ENCODE measurements around the gene NPHP4.

The NPHP4 gene

DNA sequence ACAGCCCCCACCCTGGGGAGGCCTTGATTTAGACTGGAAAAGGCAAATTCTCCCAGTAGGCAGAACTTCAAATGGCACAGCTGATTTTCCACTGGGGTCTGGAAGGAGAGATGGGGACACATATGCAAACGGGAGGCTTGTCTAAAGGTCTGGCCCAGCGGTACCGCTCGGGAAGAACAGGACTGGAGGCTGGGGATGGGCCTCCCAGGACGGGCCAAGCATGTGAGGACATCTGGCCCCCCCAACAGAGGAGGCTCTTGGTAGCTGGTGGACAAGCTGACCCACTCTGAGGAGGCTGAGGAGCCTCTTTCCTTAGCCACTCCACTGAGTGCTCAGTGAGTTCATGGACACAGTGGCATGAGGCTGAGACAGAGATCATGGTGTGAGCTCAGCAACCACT is 170.0 kb downstream of the NPHP4 start:
- no peak for DNase-seq

- DNase-seq: no peak
These were observed 170.6 kb downstream of the NPHP4 start for GRCh38 chr1:5821540-5822176.

GRCh38 chr1:5820026-5820421 is 172.2 kb downstream of the NPHP4 start:
- no peak for DNase-seq

GRCh38 chr1:5819391-5820025 is 172.7 kb downstream of the NPHP4 start:
- no peak for DNase-seq

GRCh38 chr1:5818755-5819154 is 173.5 kb downstream of the NPHP4 start:
- DNase-seq: no peak

DNA sequence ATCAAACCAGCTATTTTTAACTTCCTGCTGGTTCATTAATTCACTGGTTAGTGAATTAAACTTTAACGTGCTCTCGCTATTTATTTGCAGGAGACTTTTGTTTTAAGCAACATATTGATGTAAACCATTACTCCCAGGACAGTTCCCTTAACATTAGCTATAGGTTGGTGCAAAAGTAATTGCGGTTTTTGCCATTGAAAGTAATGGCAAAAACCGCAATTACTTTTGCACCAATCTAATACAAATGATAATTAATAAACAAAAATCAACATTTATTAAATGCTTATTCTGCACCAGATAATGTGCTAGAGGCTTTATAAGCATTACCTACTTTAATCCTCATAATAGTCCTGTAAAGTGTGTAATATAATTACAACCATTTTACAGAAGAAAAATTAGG is 176.5 kb downstream of the NPHP4 start:
- no peak for DNase-seq

DNA sequence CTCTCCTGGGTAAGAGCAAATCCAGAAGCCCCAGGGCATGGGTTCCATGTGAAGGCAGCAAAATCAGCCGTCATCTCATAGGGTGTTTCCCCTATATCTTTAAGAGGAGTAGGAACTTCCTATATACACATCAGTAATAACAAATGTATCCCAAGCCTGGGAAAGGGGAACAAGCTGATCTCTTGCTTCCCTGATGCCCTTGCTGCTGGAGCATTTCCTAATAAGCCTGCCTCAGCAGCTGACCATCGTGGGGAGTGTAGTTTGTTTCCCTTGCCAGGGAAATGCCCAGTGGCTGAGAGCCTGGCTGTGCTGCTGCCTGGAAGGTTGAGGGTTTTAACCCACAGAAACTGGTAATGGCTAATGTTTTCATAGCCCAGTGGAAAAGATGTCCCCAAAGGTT is 177.0 kb downstream of the NPHP4 start:
- DNase-seq: no peak

DNA sequence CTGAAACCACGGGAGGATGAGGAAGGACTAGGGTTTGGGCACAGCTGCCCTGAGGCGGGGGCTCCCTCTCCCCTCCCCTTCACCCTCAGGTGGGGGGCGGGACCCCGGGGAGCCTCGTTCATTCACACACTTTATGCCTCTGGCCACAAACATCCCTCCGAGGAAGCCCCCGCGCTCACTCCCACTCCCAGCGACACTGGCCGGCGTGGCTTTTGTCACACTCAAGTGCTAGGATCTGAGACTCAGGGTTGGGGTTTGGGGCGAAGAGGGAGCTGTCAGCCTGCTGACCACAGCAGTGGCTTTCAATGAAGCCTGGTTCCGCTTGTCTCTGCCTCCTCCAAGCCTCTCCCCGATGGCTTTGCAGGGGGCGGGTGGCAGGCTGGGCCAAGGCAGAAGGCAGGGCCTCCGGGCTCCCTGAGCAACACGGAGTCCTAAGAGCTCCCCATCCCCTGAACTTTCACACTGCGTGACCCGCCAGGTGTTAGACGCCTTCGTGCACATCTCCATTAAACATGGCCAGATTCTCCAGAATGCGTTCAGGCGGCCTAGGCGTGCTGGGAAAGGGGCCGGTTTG is 178.1 kb downstream of the NPHP4 start:
- DNase-seq: no peak

DNA sequence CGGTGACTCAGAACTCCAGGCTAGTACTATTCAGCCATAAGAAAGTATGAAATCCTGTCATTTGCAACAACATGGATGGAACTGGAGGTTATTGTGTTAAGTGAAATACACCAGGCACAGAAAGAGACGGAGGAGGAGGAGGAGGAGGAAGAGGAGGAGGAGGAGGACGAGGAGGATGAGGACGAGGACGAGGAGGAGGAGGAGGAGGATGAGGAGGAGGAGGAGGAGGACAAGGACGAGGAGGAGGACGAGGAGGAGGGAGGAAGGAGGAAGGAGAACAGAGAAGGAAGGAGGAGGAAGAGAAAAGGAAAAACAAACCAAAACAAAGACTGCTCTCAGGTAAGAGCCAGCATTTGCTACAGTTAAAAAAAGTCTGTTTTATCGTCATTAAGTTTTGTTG is 178.7 kb downstream of the NPHP4 start:
- no peak for DNase-seq
